Jurkat, Clone E6-1 (cell line): Measurements from ENCODE around the gene LINS1.
A peak's percentile ranks its signal among the peaks of the same experiment; 100 is the strongest.
"Not testable (repeated sequence)": the region's sequence is repeated elsewhere in the genome, so short reads cannot be mapped to it uniquely, and the experiment has no call there.

Experiments
- DNase-seq: peaks from one replicate; pipeline ENCODE4 v3.0.0-alpha.2; 2011; ENCODE audit warnings: low read depth, low spot score
- H3K4me3 ChIP-seq: 2 replicates; pipeline ENCODE4 v1.5.1; 2011; ENCODE audit warnings: mild to moderate bottlenecking, low read length, control low read depth, moderate library complexity

Gene LINS1

GRCh38 chr15:100613208-100613607, 11.2 kb upstream of the LINS1 start:
- H3K4me3 ChIP-seq, result no peak overlapping the region
- DNase-seq, result no peak

GRCh38 chr15:100612539-100612938, 10.6 kb upstream of the LINS1 start:
- no peak for DNase-seq
- no peak overlapping the region for H3K4me3 ChIP-seq

- DNase-seq, result no peak
Measured at GRCh38 chr15:100602823-100603393, 924 bp upstream of the LINS1 start.

GRCh38 chr15:100601617-100602063, 344 bp downstream of the LINS1 start:
- DNase-seq, result peak; percentile 30
- peak overlapping the region; percentile 81 for H3K4me3 ChIP-seq

More at GRCh38 chr15:100602823-100603393, 924 bp upstream of the LINS1 start:
- H3K4me3 ChIP-seq, result peak overlapping the region; percentile 81

- peak; percentile 40 for DNase-seq
- H3K4me3 ChIP-seq, result peak overlapping the region; percentile 81
Measured at GRCh38 chr15:100601163-100601562, 821 bp downstream of the LINS1 start.

- H3K4me3 ChIP-seq, result no peak overlapping the region
- DNase-seq, result no peak
Measured at GRCh38 chr15:100598655-100599054, 3.3 kb downstream of the LINS1 start.

- DNase-seq, result no peak
- H3K4me3 ChIP-seq, result no peak overlapping the region
Measured at GRCh38 chr15:100597862-100598261, 4.1 kb downstream of the LINS1 start.

GRCh38 chr15:100596792-100597191, 5.2 kb downstream of the LINS1 start:
- peak overlapping the region; percentile 27 for H3K4me3 ChIP-seq
- peak; percentile 93 for DNase-seq

- no peak overlapping the region for H3K4me3 ChIP-seq
- no peak for DNase-seq
Measured at GRCh38 chr15:100595964-100596363, 6.0 kb downstream of the LINS1 start.

GRCh38 chr15:100593431-100593830, 8.6 kb downstream of the LINS1 start:
- DNase-seq, result no peak
- no peak overlapping the region for H3K4me3 ChIP-seq

GRCh38 chr15:100592898-100593297, 9.1 kb downstream of the LINS1 start:
- no peak overlapping the region for H3K4me3 ChIP-seq
- no peak for DNase-seq

- no peak for DNase-seq
- no peak overlapping the region for H3K4me3 ChIP-seq
Measured at GRCh38 chr15:100591835-100592234, 10.1 kb downstream of the LINS1 start.

GRCh38 chr15:100591163-100591562, 10.8 kb downstream of the LINS1 start:
- DNase-seq, H3K4me3 ChIP-seq: not testable (repeated sequence)

GRCh38 chr15:100588638-100589242, 13.2 kb downstream of the LINS1 start:
- DNase-seq, result peak; percentile 51
- no peak overlapping the region for H3K4me3 ChIP-seq

GRCh38 chr15:100580414-100580813, 21.6 kb downstream of the LINS1 start:
- peak; percentile 85 for DNase-seq
- no peak overlapping the region; the same call in 1 of the 2 replicates for H3K4me3 ChIP-seq

GRCh38 chr15:100573526-100573925, 28.5 kb downstream of the LINS1 start:
- no peak for DNase-seq
- no peak overlapping the region for H3K4me3 ChIP-seq

GRCh38 chr15:100572362-100572983, 29.5 kb downstream of the LINS1 start:
- no peak for DNase-seq
- H3K4me3 ChIP-seq, result no peak overlapping the region

- DNase-seq, result no peak
- H3K4me3 ChIP-seq, result no peak overlapping the region
Measured at GRCh38 chr15:100571592-100572167, 30.3 kb downstream of the LINS1 start.

- DNase-seq, result no peak
- no peak overlapping the region for H3K4me3 ChIP-seq
Measured at GRCh38 chr15:100570735-100571313, 31.2 kb downstream of the LINS1 start.

GRCh38 chr15:100570275-100570674, 31.7 kb downstream of the LINS1 start:
- DNase-seq, result no peak
- H3K4me3 ChIP-seq, result no peak overlapping the region
